GM18520 (cell line): Measurements from ENCODE around the gene GAPDH.
"Not testable (repeated sequence)": the region's sequence is repeated elsewhere in the genome, so short reads cannot be mapped to it uniquely, and the experiment has no call there.

Experiments used
- ATAC-seq: cut with Tn5 transposase; IDR thresholded peaks from one replicate; pipeline ENCODE4 v1.9.1; 2021; ENCODE audit not compliant: unreplicated experiment

GAPDH gene

DNA sequence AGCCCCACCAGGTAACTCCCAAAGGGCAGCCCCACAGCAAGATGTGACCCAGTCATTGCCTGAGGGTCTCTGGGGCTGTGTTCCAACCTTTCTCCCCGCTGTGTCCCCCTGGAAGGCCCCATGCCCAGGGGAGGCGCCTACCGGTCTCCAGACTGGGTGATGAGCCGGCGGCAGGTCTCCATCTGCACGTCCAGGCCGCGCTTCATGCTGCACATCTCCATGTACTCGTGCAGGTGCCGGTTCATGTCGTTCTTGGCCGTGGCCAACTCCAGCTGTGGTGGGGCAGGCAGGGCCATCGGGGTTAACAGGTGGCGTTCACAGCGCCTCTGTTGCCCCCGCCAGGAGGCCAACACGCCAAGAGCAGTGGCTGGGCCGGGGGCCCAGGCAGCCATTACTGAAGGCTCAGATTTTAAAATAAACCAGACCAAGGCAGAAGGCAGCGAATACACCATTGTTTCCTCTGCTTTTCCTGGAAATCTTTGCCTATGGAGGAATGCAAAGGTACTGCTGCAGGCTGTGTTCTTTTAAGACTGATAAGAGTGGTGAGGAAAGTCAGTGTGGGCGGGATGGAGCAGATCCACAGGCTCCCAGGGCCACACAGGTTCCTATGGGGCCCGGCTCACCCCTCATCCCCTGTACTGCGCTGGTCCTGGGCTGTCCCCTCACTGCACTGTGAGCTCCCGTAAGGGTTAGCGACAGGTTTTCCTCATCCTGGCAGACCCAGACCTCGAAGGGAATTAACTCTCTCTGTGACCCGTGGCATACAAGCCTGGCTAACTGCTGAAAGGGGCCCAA is 7.3 kb downstream of the GAPDH start:
- ATAC-seq, result no peak

DNA sequence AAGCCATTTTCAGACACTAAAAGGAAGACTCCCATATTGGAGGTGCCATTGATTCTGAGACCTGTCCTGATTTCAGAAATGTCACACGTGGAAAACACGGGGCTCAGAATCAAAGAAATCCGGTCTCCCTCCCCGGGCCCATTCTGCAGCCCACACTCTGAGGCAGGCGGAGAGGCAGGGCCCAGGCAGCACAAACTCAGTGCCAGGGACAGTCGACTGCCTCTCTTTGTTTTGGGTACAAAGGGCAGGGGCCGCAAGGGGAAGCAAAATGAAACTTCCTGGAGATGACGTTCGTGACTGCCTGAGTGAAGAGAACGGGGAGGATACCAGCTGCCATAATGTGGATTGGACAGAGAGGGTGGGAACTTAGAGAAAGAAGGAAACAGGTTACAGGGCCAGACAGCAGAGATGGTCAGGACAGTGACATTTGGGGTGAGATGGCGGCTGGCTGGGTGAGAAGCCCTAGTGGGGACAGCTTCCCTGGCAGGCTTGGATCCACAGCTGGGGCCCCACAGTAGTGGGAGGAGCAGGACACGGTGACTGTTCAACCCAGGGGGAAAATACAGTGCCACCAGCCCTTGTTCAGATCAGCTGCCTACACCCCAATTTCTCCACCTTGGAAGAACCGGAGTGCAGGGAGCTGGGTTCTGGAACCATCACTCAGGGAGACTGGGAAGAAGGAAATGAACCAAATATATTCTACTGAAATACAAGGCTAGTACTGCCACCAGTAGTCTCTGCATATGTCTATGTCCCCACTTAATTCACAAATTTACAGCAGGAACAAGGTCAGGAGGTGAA is 8.1 kb downstream of the GAPDH start:
- ATAC-seq, result no peak

DNA sequence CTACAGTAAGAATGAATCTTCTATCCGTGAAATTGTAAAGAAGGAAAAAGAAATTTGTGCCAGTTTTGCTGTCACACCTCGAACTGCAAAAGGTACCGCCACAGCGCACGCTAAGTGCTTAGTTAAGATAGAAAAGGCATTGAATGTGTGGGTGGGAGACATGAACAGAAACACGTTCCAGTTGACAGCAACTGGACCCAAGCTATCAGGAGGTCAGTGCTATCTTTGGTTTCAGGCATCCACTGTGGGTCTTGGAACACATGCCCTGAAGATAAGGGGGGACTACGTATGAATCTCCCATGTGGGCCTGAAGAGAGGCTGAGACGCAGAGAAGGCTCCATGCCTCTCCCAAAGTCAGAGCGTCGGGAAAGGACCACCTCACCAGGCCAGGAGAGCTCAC is 11.7 kb downstream of the GAPDH start:
- no peak for ATAC-seq

DNA sequence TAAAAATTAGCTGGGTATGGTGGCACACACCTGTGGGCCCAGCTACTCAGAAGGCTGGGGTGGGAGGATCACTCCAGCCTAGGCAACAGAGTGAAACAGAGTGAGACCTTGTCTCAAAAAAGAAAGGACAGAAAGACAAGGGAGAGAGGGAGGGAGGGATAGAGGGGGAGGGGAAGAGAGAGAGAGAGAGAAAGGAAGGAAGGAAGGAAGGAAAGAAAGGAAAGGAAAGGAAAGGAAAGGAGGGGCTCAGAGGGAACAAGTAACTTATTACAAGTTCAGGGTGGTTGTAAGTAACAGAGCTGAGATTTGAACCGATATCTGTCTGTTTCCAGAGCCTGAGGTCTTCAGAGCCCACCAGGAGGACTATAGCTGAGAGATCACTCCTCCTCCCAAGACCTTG is 13.2 kb downstream of the GAPDH start:
- ATAC-seq, result no peak

DNA sequence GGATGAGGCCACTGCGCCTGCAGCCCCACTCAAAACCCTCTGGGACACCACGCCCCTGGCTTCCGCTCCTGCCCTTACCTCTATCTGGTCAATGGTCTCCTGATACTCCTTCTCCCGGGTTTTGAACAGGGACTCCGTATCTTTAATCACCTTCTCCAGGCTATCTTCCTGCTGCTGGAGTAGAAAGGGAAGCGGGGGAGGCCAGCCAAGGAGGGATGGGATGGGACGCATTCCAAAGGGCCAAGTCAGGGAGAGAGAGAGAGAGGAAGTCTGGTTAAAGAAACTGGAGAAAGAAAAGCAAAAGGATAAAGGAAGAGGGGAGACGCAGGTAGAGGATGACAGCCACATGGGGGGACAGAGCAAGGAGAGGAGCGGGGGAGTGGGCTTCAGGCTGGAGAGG is 13.7 kb downstream of the GAPDH start:
- no peak for ATAC-seq

DNA sequence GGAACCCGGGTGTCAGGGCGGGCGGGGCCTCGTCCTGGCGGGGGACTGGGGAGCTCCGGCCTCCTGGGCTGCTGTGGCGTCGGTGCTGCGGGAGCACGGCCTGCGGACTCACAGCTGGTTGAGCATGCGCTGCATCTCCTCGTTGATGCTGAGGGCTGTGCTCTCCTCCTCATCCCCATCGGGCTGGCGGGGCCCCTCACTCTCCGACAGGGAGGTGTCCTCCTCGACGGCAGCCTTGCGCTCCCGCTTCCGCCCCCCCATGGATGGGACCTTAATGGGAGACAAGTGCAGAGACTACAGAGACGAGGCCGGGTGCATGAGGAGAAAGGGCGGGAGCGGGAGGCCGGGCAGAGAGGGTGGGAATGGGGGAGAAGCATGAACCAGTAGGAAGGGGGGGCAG is 14.2 kb downstream of the GAPDH start:
- no peak for ATAC-seq

DNA sequence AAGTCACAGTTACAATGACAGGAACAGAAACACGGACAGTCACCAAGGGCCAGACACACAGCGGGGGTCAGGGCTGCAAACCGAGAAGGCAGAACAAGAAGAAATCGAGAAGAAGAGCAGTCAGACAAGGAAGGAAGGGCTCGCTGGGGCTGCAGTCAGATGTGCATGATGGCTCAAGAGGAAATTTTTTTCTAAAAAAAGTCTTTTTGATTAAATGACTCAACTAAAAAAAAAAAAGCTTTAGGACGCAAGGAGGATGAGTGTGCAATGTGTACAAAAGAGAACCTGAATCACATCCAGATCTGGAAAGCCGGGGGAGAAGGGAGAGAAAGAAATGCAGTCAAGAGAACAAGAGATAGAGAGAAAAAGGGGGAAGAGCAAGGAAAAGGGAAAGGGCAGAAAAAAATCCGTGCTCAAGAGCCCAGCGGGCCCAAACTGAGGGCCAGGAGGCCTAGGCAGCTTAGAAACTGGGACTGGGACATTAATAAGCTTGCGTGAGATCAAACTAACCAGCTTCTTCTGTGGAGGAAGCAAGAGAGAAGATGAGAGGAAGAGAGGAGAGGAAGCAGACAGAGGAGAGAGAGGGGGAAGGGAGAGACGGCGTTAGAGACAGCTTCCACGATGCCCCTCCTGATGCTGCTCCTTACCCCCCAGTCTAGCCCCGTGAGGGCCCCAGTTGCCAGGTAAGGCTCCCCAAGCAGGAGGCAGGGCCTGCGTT is 14.8 kb downstream of the GAPDH start:
- ATAC-seq, result no peak

DNA sequence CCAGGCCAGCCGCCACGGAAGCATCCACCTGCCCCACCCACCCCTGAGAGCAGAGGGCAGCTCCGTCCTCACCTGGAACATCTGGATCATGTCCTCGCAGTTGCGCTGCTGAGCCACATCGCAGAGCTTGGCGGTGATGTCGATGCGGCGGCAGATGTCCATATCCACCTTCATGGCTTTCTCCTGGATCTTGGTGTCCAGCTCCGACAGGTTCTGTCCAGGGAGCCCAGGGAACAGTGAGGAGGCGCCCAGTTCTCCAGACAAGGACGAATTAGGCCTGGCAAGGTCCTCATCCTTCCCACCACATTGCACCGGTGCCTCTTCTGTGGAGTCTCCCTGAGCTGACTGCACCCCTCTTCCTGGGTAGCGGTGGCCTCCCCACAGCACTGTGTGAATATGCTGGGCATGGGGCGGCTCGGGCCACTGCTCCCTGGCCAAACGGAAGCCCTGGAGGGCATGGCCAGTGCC is 15.4 kb downstream of the GAPDH start:
- no peak for ATAC-seq

DNA sequence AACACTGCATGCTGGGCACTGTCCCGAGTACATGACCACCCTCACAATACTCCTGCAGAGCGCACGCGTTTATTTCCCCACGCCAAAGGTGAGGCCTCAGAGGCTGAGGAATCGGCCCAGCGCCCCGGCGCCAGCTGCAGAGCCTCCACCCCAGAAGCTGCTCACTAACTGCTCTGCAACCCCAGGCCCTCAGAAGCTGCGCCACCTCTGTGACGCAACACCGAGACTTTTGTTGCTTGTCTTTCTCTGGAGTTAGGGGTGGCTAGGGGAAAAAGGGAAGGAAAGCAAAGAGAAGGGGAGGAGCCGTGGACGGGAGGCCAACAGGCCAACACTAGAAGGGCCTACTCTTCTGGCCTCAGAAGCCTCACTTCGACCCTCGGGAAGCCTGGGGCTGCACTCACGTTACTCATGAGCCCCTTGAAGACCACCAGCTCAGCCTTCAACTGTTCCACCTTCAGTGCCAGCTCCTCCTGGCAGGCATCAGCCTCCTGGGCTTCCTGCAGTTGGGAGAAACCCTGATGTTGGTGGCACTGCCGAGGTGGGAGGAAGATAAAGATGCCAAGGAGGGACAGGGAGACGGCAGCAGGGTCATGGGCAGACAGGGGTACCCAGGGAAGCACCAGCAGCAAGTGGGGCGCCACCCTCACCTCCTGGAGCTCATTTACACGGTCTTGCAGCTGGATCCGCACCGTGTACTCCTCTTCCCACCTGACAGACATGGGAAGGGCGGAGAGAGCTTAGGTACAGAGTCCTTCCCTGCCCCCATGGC is 16.2 kb downstream of the GAPDH start:
- no peak for ATAC-seq

DNA sequence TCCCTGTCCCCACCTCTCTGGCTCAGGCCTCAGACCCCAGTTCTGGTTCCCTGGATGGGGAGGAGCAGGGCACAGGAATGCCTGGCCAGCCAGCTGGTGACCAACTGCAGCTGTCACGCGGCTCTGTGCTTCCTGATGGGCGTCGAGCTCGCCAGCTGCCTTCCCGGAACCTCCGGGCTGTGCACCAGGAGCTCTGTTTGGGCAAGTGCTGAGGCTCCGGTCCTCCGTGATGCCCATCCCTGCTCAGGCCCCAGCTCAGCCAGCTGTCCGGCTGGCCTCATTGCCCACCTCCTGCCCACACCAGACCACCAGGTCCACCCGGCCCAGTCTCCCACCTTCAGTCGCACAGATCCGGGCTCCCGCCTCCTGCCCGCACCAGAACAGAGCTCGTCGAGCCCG is 16.7 kb downstream of the GAPDH start:
- ATAC-seq, result no peak

DNA sequence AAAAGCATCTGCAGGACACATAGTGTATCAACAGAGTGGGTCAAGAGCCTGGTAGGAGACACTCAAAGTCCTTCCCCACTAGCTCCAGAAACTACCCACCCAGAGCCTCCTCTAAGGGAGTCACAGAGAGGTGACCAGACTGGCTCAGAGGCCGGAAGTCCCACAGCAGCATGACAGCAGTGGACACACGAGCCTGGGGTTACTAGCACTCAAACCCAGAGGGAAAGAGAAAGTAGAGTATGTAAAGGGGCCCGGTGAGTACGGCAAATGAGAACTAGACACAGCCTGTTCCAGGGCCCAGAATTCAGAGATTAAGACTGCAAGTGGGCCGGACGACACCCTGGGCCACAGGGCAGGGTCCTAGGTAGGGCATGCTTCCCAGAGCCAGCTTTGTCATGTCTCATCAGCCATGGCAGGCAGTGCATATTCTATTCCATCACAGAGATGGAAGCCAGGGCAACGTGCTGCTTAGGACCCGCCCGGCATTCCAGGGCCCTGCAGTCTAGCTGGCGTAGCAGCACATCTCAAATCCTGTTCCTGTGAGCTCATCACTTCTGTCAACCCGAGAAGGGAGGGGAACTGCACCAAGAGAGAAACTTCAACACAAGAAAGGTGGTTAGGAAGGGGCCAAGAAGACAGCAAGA is 17.3 kb downstream of the GAPDH start:
- ATAC-seq, result no peak

DNA sequence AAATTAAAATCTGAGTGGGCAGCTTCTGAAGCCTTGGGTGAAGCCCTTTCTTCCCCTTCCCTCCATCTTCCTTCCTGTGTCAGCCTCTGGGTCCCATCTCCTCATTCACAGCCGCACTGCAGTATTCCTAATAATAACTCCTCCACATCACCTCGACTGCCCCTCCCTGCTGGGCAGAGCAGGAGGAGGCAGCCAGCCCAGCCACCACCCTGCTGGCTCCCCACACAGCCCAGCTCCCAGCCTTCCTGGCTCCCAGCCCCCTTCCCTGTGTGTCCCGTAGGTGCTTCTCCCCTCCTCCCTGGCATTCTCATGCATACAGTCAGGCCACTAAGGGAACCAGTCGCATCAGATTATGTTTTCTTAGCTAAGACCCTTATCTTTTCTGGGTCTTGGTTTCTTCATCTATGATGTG is 17.8 kb downstream of the GAPDH start:
- ATAC-seq, result no peak

DNA sequence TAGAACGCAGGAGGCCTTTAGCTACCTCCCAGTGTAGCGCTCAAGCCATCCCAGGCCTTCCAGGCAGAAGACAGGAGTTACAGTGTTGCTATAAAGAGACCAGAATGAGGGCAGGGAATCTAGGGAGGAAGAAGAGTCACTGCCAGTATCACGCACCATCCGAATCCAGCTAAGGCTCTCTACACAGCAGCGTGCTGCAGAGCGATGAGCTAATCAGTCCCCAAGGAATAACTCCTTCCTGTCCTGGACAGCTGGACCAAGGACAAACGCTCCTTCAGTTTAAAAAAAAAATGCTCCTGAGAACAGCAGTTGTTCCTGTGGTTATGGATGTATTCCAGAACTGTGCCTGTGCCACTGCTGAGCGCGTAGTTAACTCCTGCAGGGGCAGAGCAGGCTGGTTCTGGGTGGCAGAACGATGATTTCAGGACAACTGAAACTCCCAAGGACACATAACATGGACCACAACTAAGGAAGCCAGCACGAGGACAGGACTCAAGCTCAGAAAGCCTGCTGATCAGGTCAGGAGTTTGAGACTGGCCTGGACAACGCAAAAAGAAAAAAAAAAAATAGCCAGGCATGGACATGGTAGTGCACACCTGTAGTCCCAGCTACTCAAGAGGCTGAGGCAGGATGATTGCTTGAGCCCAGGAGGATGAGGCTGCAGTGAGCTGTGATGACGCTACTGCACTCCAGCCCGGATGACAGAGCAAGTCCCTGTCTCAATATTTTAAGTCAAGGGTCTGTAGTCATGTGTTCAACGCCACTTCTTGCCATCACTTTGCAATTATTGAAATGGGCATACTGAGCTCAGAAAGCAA is 18.9 kb downstream of the GAPDH start:
- no peak for ATAC-seq

DNA sequence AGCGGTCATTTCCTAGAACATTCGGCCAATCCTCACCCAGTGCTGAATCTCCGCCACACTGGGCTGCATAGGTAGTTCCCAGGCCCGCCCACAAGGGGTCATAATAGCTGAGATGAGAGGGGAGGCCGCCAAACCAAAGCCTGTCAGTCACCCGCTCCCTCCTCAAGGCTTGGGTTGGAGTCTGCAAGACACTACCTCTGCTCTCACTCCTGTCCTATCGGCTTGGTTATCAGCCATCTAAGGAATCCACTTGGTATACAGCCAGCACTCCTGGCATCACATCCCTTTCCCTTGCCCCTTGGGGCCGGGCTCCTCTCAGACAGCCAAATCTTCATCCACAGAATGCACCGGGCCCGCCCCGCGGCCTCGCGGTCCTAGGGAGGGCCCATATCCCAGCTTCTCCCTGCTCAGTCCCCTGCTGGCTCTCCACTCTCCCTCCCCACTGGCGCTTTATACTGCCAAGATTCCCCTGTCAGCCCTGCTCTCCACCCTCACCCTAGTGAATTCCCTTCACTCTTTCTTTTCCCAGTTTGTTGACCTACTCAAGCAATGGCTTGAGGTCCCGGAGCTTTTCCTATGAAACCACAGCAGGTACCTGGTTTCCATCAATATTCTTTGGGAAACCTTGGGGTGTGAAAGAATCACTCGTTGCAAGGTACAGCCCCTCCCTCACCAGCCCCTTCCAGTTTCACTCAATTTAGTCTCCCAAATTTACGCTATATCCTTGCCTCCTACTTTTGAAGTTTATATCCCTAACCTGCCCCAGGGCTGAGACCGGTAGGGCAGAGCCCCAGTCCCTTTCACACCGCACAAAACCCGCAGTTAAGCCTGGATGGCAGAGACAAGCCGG is 20.1 kb downstream of the GAPDH start:
- ATAC-seq, result no peak

DNA sequence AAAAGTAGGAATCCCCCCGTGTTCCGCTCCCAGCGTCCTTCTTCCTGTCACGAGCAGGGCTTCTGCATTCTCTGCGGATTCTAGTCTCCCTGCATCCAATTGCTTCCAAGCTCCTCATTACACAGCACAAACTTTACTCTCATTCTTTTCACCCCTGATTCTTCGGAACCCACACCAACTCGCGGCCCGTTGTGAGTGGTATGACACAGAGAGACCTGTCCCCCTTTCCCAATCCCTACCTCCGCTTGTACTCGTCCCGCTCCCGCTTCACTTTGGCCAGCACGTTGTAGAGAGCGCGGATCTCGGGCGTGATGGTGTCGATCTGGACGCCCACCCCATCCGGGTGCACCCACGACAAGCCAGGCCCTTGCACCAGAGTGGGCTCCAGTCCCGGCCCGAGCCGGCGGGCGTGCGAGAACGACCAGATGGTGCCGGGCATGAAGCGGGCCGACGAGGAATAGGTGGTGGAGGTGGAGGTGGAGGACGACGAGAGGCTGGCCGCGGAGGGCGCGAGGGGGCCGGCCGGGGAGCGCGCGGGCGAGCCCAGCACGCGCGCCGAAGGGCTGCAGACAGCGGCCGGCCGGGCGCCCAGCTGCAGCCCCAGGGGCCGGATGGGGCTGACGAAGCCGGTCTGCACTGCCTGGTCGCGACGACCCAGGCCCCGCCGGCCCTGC is 20.8 kb downstream of the GAPDH start:
- ATAC-seq, result no peak

DNA sequence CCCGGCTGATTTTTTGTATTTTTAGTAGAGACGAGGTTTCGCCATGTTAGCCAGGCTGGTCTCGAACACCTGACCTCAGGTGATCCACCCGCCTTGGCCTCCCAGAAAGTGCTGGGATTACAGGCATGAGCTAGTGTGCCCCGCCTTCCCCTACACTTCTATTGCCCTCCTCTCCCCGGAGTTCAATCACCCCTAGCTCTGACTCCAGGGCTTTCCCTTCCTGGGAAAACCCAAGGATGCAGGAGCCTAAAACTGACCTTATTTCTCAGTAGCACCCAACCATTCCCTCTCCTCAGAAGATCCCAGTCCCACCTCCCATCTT is 22.1 kb downstream of the GAPDH start:
- ATAC-seq, result not testable (repeated sequence)

DNA sequence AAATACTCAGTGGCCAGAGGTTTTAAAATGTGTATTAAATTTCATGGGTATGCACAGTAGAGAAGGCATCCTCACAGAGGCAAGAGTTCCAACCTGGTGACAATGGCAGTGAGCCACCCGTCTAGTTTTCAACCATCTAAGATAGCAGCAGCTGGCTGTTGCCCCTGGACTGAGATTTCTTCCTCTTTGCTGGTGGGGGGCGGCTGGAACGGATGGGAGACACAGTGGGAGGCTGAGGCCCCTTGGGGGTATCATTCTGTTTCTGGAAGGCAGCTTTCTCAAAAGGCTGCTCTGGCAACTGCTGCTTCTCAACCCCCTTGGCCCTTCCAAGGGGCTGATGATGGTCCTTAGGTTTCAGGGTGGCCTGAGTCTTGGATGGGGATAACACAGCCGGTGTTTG is 22.5 kb downstream of the GAPDH start:
- ATAC-seq, result no peak

DNA sequence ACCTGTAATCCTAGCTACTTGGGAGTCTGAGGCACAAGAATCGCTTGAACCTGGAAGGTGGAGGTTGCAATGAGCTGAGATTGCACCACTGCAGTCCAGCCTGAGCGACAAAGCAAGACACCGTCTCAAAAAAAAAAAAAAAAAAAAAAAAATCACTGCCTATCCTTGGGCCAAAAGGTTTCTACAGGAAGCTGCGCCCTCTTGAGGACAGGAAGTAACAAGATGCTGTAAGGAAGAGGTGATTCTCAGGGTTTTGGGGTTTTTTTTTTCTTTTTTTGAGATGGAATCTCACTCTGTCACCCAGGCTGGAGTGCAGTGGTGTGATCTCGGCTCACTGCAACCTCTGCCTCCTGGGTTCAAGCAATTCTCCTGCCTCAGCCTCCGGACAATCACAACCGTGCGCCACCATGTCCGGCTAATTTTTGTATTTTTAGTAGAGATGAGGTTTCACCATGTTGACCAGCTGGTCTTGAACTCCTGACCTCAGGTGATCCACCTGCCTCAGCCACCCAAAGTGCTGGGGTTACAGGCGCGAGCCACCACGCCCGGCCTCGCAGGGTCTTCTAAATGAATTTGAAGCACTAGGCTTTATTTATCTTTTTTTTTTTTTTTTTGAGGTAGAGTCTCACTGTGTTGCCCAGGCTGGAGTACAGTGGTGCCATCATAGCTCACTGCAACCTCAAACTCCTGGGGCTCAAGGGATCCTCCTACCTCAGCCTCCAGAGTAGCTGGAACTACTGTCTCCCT is 23.9 kb downstream of the GAPDH start:
- ATAC-seq, result not testable (repeated sequence)
